SKM-1 treated with dmso at 0.1 percent for 144 hours (cell line): ENCODE data around the gene MCRIP2.

ENCODE experiments used
- DNase-seq: peaks from one replicate; lab custom pipeline; 2025; ENCODE audit not compliant: unreplicated experiment; lab: John Stamatoyannopoulos, UW

Gene MCRIP2

DNA sequence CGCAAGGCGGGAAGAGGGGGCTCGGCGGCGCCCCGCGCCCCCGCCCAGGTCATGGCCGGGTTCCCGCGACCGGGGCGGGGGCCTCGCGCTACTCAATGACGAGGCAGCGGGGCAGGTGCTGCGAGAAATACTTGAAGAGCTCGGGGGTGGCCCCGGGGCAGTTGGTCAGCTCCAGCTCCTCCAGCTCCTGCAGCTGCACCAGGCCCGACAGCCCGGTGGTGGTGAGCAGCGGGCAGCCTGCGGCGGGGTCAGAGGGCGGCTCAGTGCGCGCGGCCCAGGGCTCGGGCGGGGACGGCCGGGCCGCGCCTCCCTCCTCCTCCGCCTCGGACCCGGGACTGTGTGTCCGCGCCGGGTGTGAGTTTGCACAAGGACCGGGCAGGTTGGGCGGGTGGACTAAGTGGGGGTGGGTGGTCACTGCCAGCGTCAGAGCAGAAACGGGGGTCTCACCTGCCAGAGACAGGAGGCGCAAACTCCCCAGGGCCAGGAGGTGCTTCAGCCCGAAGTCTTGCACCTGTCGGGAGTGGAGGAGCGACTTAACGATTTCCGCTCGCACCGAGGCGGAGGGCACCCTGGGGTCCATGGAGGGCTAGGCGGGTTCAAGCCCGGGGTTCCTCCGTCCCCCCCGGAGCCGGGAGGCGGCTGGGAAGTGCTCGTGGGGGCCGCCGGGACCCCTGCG lies 52.7 kb downstream of the MCRIP2 start:
- DNase-seq: no peak

DNA sequence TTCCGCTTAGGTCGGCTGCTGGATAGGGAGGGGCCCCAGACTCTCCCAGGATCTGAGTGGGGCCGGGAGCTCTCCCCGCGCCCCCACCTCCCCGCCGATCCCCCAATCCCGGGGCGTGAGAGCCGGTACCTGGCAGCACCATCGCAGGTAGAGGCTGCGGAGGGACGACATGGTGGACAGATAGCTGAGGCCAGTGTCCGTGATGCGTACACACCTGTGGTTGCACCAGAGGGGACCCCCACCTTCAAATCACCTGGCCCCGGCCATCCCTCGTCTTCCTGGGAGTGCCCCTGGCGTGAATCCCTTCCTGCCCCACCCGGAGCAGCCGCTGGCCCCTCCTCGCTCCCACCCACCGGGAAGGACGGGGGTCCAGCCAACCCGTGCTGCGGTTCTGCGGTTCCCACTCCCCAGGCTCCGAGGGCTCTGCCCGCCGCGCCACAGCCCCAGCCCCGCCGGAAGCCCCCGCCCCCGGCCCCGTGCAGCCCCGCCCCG lies 53.3 kb downstream of the MCRIP2 start:
- no peak for DNase-seq

DNA sequence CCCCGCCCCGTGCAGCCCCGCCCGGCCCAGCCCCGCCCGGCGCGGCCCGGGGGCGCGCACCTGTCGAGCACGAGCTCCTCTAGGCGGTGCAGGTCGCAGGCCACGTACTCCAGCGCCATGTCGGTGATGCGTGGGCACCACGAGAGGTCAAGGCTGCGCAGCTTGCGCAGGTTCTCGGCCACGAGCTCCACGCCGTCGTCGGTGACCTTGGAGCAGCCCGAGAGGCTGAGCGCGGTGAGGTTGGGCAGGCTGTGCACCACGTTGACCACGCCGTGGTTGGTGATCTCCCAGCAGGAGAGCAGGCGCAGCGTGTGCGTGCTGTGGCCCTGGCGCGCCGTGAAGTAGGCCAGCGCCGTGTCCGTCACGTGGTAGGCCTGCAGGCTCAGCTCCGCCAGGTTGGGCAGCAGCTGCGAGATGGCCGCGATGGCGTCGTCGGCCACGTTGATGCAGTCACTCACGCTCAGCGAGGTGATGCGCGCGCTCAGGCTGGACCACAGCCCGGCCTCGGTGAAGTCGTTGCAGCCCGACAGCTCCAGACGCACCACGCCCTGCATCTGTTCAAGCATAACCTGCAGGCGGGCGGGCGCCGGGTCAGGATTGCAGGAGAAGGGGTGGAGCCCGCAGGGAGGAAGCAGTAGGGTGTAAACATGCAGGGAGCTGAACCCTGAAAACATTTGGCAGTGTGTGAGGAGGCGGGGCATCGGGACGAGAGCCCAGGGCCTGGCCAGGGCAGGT lies 53.9 kb downstream of the MCRIP2 start:
- DNase-seq: no peak
